LNCaP clone FGC (cell line): Measurements from ENCODE around the gene ZNF207.

Experiments
- DNase-seq: peaks from one replicate; pipeline ENCODE4 v3.0.0-alpha.2; 2011; ENCODE audit warnings: low read depth
- H3K4me3 ChIP-seq: 2 replicates; pipeline ENCODE4 v1.5.1; 2011; ENCODE audit warnings: mild to moderate bottlenecking, low read depth, low read length, control low read depth
- CTCF ChIP-seq: IDR thresholded peaks from 2 replicates; pipeline ENCODE4 v1.5.1; 2012; ENCODE audit warnings: mild to moderate bottlenecking; ENCODE audit not compliant: control insufficient read depth, insufficient read depth; ENCODE audit errors: extremely low read depth

ZNF207 gene

GRCh38 chr17:32356750-32357149, 6.8 kb downstream of the ZNF207 start:
- TF ChIP-seq CTCF, result no peak
- no peak for DNase-seq
- no peak overlapping the region for H3K4me3 ChIP-seq

GRCh38 chr17:32357615-32358014, 7.7 kb downstream of the ZNF207 start:
- H3K4me3 ChIP-seq, result no peak overlapping the region
- DNase-seq, result no peak
- TF ChIP-seq CTCF, result no peak

GRCh38 chr17:32361270-32361669, 11.3 kb downstream of the ZNF207 start:
- H3K4me3 ChIP-seq, result no peak overlapping the region
- no peak for TF ChIP-seq CTCF
- DNase-seq, result no peak

- DNase-seq, result no peak
- TF ChIP-seq CTCF, result no peak
- H3K4me3 ChIP-seq, result no peak overlapping the region
These were observed 20.5 kb downstream of the ZNF207 start for GRCh38 chr17:32370426-32370825.

- no peak for DNase-seq
- no peak for TF ChIP-seq CTCF
- H3K4me3 ChIP-seq, result no peak overlapping the region
These were observed 32.7 kb downstream of the ZNF207 start for GRCh38 chr17:32382526-32383223.

GRCh38 chr17:32383926-32384434, 34.0 kb downstream of the ZNF207 start:
- no peak overlapping the region for H3K4me3 ChIP-seq
- TF ChIP-seq CTCF, result no peak
- DNase-seq, result no peak

- DNase-seq, result no peak
- H3K4me3 ChIP-seq, result no peak overlapping the region
- no peak for TF ChIP-seq CTCF
These were observed 35.2 kb downstream of the ZNF207 start for GRCh38 chr17:32385121-32385520.
